ENCODE data around the gene COL4A1. TPM values are rescaled to one million over a fixed set of nuclear protein-coding genes. Genes with fewer than 3 reads are reported as not detected.

The COL4A1 gene
- polyA plus RNA-seq, 2 of the 4 experiments (the other 2 are of a cell fraction): 23.8 to 71.3 TPM

DNA sequence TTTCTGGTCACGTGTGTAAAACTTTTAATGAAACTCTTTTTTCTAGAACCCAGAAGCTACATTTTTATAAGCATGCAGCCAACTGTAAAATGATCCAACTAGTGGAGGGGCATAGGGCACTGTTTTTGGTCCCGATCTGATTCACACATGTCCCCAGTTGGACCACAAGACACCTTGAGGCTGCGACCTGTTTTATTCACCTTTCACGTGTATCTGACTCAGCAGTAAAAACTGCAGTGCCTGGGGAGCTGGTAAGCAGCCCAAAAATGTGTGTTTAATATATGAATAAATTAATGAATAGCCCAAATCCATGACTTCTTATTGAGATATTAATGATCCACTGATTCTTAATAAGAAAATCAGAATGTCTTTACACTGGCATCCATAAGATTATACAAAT, 140.4 kb downstream of the COL4A1 start:
- Histone ChIP-seq H3K4me3 (no peak overlapping the region), H3K27ac (no peak overlapping the region), H3K4me2 (no peak overlapping the region), H3K4me1 (no peaks in the 10 kb centered on the region), H3K9me3 (no peaks in the 10 kb centered on the region)
- POLR2A ChIA-PET: no interaction called here
- WGBS (ENCODE audit: missing lambda C conversion rate): 81% methylated on average over 4 of the region's 4 CpGs
- DNase-seq (ENCODE audit: low read depth in 1 of 2, low spot score in 1 of 2) (no peak), ATAC-seq (no peak), FAIRE-seq (no peak)
- TF ChIP-seq EHF (CRISPR knock-in tag; IDR thresholded peaks at IDR 0.05): no peak
- no peak for TF ChIP-seq HOXB13 (CRISPR knock-in tag; IDR thresholded peaks at IDR 0.05; ENCODE audit: low read depth)
- TF ChIP-seq ZSCAN20 (CRISPR knock-in tag; IDR thresholded peaks at IDR 0.05): no peak
- TF ChIP-seq, protein P1, sequence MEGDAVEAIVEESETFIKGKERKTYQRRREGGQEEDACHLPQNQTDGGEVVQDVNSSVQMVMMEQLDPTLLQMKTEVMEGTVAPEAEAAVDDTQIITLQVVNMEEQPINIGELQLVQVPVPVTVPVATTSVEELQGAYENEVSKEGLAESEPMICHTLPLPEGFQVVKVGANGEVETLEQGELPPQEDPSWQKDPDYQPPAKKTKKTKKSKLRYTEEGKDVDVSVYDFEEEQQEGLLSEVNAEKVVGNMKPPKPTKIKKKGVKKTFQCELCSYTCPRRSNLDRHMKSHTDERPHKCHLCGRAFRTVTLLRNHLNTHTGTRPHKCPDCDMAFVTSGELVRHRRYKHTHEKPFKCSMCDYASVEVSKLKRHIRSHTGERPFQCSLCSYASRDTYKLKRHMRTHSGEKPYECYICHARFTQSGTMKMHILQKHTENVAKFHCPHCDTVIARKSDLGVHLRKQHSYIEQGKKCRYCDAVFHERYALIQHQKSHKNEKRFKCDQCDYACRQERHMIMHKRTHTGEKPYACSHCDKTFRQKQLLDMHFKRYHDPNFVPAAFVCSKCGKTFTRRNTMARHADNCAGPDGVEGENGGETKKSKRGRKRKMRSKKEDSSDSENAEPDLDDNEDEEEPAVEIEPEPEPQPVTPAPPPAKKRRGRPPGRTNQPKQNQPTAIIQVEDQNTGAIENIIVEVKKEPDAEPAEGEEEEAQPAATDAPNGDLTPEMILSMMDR (IDR thresholded peaks at IDR 0.05): no peak
- no peak for TF ChIP-seq NFE2L2 (conservative IDR thresholded peaks at IDR 0.05; ENCODE audit: low read length)
- no peak for TF ChIP-seq RARB (CRISPR knock-in tag; IDR thresholded peaks at IDR 0.05)
- TF ChIP-seq, protein P2, sequence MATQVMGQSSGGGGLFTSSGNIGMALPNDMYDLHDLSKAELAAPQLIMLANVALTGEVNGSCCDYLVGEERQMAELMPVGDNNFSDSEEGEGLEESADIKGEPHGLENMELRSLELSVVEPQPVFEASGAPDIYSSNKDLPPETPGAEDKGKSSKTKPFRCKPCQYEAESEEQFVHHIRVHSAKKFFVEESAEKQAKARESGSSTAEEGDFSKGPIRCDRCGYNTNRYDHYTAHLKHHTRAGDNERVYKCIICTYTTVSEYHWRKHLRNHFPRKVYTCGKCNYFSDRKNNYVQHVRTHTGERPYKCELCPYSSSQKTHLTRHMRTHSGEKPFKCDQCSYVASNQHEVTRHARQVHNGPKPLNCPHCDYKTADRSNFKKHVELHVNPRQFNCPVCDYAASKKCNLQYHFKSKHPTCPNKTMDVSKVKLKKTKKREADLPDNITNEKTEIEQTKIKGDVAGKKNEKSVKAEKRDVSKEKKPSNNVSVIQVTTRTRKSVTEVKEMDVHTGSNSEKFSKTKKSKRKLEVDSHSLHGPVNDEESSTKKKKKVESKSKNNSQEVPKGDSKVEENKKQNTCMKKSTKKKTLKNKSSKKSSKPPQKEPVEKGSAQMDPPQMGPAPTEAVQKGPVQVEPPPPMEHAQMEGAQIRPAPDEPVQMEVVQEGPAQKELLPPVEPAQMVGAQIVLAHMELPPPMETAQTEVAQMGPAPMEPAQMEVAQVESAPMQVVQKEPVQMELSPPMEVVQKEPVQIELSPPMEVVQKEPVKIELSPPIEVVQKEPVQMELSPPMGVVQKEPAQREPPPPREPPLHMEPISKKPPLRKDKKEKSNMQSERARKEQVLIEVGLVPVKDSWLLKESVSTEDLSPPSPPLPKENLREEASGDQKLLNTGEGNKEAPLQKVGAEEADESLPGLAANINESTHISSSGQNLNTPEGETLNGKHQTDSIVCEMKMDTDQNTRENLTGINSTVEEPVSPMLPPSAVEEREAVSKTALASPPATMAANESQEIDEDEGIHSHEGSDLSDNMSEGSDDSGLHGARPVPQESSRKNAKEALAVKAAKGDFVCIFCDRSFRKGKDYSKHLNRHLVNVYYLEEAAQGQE (IDR thresholded peaks at IDR 0.05): no peak
- TF ChIP-seq PHF8 (IDR thresholded peaks at IDR 0.05; ENCODE audit: borderline replicate concordance, low read depth): no peak
- no peak for TF ChIP-seq FOSL2 (IDR thresholded peaks at IDR 0.05)
- no peak for TF ChIP-seq FOSL2 (CRISPR knock-in tag; IDR thresholded peaks at IDR 0.05)
- no peak for TF ChIP-seq CBX8 (IDR thresholded peaks at IDR 0.05)
- no peak for TF ChIP-seq SMC3 (IDR thresholded peaks at IDR 0.05)
- no peak for TF ChIP-seq ZNF302 (CRISPR knock-in tag; IDR thresholded peaks at IDR 0.05)
- no peak for TF ChIP-seq ZFP36 (IDR thresholded peaks at IDR 0.05; ENCODE audit: borderline replicate concordance, partially characterized antibody)
- no peak for TF ChIP-seq HOXA7 (CRISPR knock-in tag; IDR thresholded peaks at IDR 0.05)
- no peak for TF ChIP-seq RFX5 (IDR thresholded peaks at IDR 0.05)
- TF ChIP-seq ESRRA (IDR thresholded peaks at IDR 0.05; ENCODE audit: borderline replicate concordance, low read length): no peak
- no peak for TF ChIP-seq TFCP2L1 (CRISPR knock-in tag; IDR thresholded peaks at IDR 0.05)
- TF ChIP-seq MAFK (IDR thresholded peaks at IDR 0.05; ENCODE audit: partially characterized antibody): no peak
- TF ChIP-seq, protein P3, sequence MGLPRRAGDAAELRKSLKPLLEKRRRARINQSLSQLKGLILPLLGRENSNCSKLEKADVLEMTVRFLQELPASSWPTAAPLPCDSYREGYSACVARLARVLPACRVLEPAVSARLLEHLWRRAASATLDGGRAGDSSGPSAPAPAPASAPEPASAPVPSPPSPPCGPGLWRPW (IDR thresholded peaks at IDR 0.05): no peak
- CTCF ChIA-PET: no interaction called here

DNA sequence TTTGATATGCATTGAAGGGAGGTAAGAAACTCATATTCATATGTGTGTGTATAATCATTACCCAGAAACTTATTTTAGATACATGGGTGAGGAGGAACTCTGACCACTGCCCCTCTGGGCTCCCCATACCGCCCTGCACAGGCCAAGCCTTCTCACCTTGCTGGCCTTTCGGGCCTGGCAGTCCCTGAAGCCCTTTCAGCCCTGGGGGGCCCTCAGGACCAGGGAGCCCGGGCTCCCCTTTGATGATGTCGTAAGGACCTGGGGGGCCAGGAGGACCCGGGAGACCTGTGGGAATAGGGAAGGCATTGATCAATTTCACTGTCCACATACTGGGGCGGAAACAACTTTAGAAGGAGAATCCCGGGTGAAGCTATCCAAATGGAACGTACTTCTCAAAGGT, 142.3 kb downstream of the COL4A1 start:
- ChIA-PET CTCF (interaction anchor here (0.6 kb wide), 1 partner anchor 456 kb away, joined by 3 read pairs; no protein-coding TSS in a partner anchor), POLR2A (no interaction called here)
- WGBS (ENCODE audit: missing lambda C conversion rate): 88% methylated on average over 5 of the region's 8 CpGs
- Histone ChIP-seq H3K4me3 (no peak overlapping the region), H3K4me2 (no peak overlapping the region), H3K4me1 (no peaks in the 10 kb centered on the region), H3K9me3 (no peaks in the 10 kb centered on the region), H3K27ac (no peak overlapping the region)
- TF ChIP-seq JUN (IDR thresholded peaks at IDR 0.05) (no peak), MYC (IDR thresholded peaks at IDR 0.05; ENCODE audit: borderline replicate concordance, low read length) (no peak), ZSCAN20 (CRISPR knock-in tag; IDR thresholded peaks at IDR 0.05) (no peak), RAD21 (conservative IDR thresholded peaks at IDR 0.05 in 1 of 2, IDR thresholded peaks at IDR 0.05 in 1 of 2) (no peak), PHF8 (IDR thresholded peaks at IDR 0.05; ENCODE audit: borderline replicate concordance, low read depth) (no peak), HOXB13 (CRISPR knock-in tag; IDR thresholded peaks at IDR 0.05; ENCODE audit: low read depth) (no peak), POLR2A (IDR thresholded peaks at IDR 0.05; ENCODE audit: low read length) (no peak), FOXS1 (CRISPR knock-in tag; IDR thresholded peaks at IDR 0.05) (no peak)
- TF ChIP-seq, protein P4, sequence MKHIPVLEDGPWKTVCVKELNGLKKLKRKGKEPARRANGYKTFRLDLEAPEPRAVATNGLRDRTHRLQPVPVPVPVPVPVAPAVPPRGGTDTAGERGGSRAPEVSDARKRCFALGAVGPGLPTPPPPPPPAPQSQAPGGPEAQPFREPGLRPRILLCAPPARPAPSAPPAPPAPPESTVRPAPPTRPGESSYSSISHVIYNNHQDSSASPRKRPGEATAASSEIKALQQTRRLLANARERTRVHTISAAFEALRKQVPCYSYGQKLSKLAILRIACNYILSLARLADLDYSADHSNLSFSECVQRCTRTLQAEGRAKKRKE (CRISPR knock-in tag; IDR thresholded peaks at IDR 0.05; ENCODE audit: low read depth): no peak
- DNase-seq (ENCODE audit: low read depth in 1 of 2, low spot score in 1 of 2) (no peak), FAIRE-seq (no peak), ATAC-seq (no peak)

Measured in A549 (cell line).